ENCODE data around the gene HSPB7. TPM values are rescaled to one million over a fixed set of nuclear protein-coding genes. Genes with fewer than 3 reads are reported as not detected.
A peak's percentile ranks its signal among the peaks of the same experiment; 100 is the strongest.

HSPB7 gene
- total RNA-seq, result 61.2 to 160 TPM (median 160 TPM) in 3 replicates
- long read RNA-seq, transcript HSPB7-201 (3 exons, 2,892 nt), result major isoform, 22 of 51 reads
- long read RNA-seq, partial matches to known transcripts, result 5 of 51 reads
- long read RNA-seq, other reads (novel, unspliced or antisense), result 20 of 51 reads

GRCh38 chr1:16017461-16018303, at the start of gene HSPB7:
TSS of gene HSPB7 (minus strand) at chr1:16018043. CDS start at chr1:16017963, 80 bp downstream.
- H3K4me3 Mint-ChIP-seq (ENCODE audit: unreplicated experiment), result peak within 1 kb of the TSS; percentile 75
- peaks cover 70% of the 10 kb centered on the region for H3K4me1 Mint-ChIP-seq (ENCODE audit: low read depth)
- peaks cover 4% of the 10 kb centered on the region for H3K36me3 Mint-ChIP-seq (ENCODE audit: low read depth)
- TF ChIP-seq, protein P1, sequence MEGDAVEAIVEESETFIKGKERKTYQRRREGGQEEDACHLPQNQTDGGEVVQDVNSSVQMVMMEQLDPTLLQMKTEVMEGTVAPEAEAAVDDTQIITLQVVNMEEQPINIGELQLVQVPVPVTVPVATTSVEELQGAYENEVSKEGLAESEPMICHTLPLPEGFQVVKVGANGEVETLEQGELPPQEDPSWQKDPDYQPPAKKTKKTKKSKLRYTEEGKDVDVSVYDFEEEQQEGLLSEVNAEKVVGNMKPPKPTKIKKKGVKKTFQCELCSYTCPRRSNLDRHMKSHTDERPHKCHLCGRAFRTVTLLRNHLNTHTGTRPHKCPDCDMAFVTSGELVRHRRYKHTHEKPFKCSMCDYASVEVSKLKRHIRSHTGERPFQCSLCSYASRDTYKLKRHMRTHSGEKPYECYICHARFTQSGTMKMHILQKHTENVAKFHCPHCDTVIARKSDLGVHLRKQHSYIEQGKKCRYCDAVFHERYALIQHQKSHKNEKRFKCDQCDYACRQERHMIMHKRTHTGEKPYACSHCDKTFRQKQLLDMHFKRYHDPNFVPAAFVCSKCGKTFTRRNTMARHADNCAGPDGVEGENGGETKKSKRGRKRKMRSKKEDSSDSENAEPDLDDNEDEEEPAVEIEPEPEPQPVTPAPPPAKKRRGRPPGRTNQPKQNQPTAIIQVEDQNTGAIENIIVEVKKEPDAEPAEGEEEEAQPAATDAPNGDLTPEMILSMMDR (IDR thresholded peaks at IDR 0.05), result no peak
- H3K9me3 Mint-ChIP-seq (ENCODE audit: low read depth), result no peaks in the 10 kb centered on the region
- DNase-seq (ENCODE audit: low spot score), result no peak
- H3K27me3 Mint-ChIP-seq (ENCODE audit: low read depth), result no peaks in the 10 kb centered on the region
- H3K27ac Mint-ChIP-seq (ENCODE audit: unreplicated experiment), result peak within 1 kb of the TSS; percentile 99

- Mint-ChIP-seq H3K27ac (ENCODE audit: unreplicated experiment) (no peak overlapping the region), H3K4me3 (ENCODE audit: unreplicated experiment) (no peak overlapping the region), H3K36me3 (ENCODE audit: low read depth) (no peaks in the 10 kb centered on the region), H3K4me1 (ENCODE audit: low read depth) (no peaks in the 10 kb centered on the region), H3K27me3 (ENCODE audit: low read depth) (peaks cover 15% of the 10 kb centered on the region), H3K9me3 (ENCODE audit: low read depth) (no peaks in the 10 kb centered on the region)
- TF ChIP-seq, protein P1 (IDR thresholded peaks at IDR 0.05), result no peak
- no peak for DNase-seq (ENCODE audit: low spot score)
Measured at GRCh38 chr1:16067127-16067768, 49.4 kb upstream of the HSPB7 start.

DNA sequence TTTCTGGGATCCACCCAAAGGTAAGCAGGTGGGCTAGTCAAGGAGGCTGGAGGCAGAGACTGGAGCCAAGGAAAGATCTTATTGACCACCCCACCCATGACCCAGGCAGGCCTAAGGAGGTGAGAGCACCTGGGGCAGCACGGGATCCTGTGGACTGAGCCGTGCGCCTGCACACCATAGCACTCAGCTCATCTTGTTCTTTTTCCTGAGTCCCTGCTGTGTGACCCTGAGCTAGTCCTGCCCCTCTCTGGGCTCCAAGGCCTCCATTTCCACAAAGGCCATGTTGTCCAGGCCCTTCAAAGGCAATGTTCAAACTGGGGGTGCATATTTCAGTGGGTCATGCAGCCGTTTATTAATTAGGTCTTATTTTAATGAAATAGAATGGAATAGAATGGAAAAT, 48.4 kb upstream of the HSPB7 start:
- DNase-seq (ENCODE audit: low spot score), result no peak
- Mint-ChIP-seq H3K27me3 (ENCODE audit: low read depth) (peaks cover 15% of the 10 kb centered on the region), H3K9me3 (ENCODE audit: low read depth) (no peaks in the 10 kb centered on the region), H3K4me3 (ENCODE audit: unreplicated experiment) (no peak overlapping the region), H3K36me3 (ENCODE audit: low read depth) (no peaks in the 10 kb centered on the region), H3K4me1 (ENCODE audit: low read depth) (no peaks in the 10 kb centered on the region), H3K27ac (ENCODE audit: unreplicated experiment) (no peak overlapping the region)
- TF ChIP-seq, protein P1 (IDR thresholded peaks at IDR 0.05), result no peak

DNA sequence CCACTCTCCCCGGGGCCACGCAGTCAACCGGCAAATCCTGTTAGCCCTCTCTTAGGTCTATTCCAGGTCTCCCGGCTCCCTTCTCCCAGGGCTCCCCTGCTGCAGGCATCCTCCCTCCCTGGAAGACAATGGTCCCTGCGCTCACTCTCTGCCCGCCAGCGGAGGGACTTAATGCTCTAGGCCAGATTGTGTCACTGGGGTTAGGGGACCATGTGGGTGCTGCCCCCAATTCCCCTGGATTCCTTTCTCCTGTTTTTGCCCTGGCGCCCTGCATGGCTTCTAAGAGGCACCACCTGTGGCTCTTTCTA, 47.4 kb upstream of the HSPB7 start:
- no peaks in the 10 kb centered on the region for H3K9me3 Mint-ChIP-seq (ENCODE audit: low read depth)
- H3K4me1 Mint-ChIP-seq (ENCODE audit: low read depth), result no peaks in the 10 kb centered on the region
- peaks cover 15% of the 10 kb centered on the region for H3K27me3 Mint-ChIP-seq (ENCODE audit: low read depth)
- TF ChIP-seq, protein P1 (IDR thresholded peaks at IDR 0.05), result no peak
- DNase-seq (ENCODE audit: low spot score), result no peak
- no peak overlapping the region for H3K27ac Mint-ChIP-seq (ENCODE audit: unreplicated experiment)
- H3K36me3 Mint-ChIP-seq (ENCODE audit: low read depth), result no peaks in the 10 kb centered on the region
- no peak overlapping the region for H3K4me3 Mint-ChIP-seq (ENCODE audit: unreplicated experiment)

DNA sequence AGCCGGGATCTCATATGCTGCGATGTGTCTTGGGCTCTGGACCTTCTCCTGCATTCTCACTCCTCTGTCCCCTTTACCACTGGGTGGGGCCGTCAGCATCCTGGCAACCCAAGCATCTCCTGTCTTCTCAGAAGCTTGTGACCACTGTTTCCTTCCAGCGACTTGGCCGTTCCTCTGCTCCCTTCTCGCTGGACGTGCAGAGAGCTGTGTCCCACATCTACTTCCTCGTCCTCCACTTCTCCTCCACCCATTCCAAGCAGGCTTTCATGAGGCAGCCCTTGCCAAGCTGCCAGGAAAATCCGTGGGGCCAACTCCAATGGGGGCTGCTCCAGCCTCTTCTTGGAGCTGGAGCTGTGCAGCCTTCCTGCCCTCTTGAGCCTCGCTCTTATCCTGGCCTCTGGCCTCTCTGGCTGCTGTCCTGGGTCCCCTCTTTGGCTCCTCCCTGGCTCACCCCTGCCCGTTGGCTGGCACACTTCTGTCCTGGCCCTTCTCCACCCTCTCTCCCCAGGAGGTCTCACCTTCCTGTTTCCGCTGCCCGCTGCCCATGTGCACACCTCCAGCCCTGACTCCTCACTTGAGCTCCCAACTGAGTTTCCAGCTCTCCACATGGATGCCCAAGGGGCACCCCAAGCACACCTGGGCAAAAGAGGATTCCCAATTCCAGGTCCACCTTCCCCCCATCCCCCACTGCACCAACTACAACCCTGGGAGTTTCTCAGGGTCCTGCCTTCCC, 46.9 kb upstream of the HSPB7 start:
- Mint-ChIP-seq H3K27me3 (ENCODE audit: low read depth) (peaks cover 15% of the 10 kb centered on the region), H3K4me1 (ENCODE audit: low read depth) (no peaks in the 10 kb centered on the region), H3K36me3 (ENCODE audit: low read depth) (no peaks in the 10 kb centered on the region), H3K9me3 (ENCODE audit: low read depth) (no peaks in the 10 kb centered on the region), H3K4me3 (ENCODE audit: unreplicated experiment) (no peak overlapping the region), H3K27ac (ENCODE audit: unreplicated experiment) (no peak overlapping the region)
- TF ChIP-seq, protein P1 (IDR thresholded peaks at IDR 0.05), result no peak
- no peak for DNase-seq (ENCODE audit: low spot score)
